ENCODE data around the gene AGMAT. TPM values are rescaled to one million over a fixed set of nuclear protein-coding genes. Genes with fewer than 3 reads are reported as not detected.

The AGMAT gene
- total RNA-seq, 2 donors from 2014 or later: 0.96 to 1.9 TPM

- intact Hi-C loops (cut with DNase I): no loop called here
- Histone ChIP-seq H3K27ac (no peak overlapping the region), H3K4me1 (replicated peaks) (no peaks in the 10 kb centered on the region), H3K4me3 (no peak overlapping the region), H3K36me3 (peaks cover 4 to 7% of the 10 kb centered on the region in 2 donors), H3K27me3 (replicated peaks; ENCODE audit: insufficient read depth) (no peaks in the 10 kb centered on the region), H3K9me3 (no peaks in the 10 kb centered on the region)
- DNase-seq (ENCODE audit: low spot score): no peak
- no peak for TF ChIP-seq POLR2AphosphoS5 (IDR thresholded peaks at IDR 0.05)
- TF ChIP-seq POLR2A (IDR thresholded peaks at IDR 0.05): no peak
- WGBS: 72% methylated on average over 7 of the region's 7 CpGs
Measured at GRCh38 chr1:15542388-15543250, 42.2 kb downstream of the AGMAT start.

DNA sequence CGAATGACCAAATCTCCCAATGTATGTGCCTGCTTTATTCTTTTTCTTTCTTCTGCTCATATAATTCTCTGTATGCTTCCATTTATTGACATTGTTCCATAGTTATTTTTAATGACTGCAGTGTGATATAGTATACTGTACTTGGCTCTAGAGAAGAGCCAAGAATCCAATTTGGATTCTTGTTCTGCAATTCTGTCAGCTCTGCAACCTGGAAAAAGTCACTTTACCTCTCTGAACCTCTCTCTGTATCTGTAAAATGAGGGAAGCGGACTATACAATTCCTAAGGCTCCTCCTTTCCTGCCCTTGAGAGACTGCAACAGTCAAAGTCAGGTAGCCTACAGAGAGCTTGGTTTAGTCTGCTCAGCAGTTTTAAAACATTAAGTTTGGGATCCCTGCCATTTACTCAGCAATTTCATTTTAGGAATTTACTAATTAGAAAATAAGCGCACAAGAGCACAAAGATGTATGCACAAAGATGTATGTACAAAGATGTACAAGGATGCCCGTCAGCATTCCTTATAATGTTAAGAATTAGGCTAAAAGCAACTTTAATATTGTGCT lies 43.5 kb downstream of the AGMAT start:
- H3K9me3 ChIP-seq: no peaks in the 10 kb centered on the region
- H3K27ac ChIP-seq: no peak overlapping the region
- peaks cover 4 to 5% of the 10 kb centered on the region in 2 donors for H3K36me3 ChIP-seq
- intact Hi-C loops (cut with DNase I): no loop called here
- H3K4me3 ChIP-seq: no peak overlapping the region
- no peaks in the 10 kb centered on the region for H3K27me3 ChIP-seq (replicated peaks; ENCODE audit: insufficient read depth)
- WGBS: 94% methylated on average over 4 of the region's 4 CpGs
- TF ChIP-seq CTCF (IDR thresholded peaks at IDR 0.05) (no peak), POLR2AphosphoS5 (IDR thresholded peaks at IDR 0.05) (no peak), POLR2A (IDR thresholded peaks at IDR 0.05) (no peak)
- no peak for DNase-seq (ENCODE audit: low spot score)
- no peaks in the 10 kb centered on the region for H3K4me1 ChIP-seq (replicated peaks)

GRCh38 chr1:15540186-15540585 lies 44.7 kb downstream of the AGMAT start:
- intact Hi-C loops (cut with DNase I): no loop called here
- peaks cover 4 to 5% of the 10 kb centered on the region in 2 donors for H3K36me3 ChIP-seq
- TF ChIP-seq CTCF (IDR thresholded peaks at IDR 0.05) (no peak), POLR2A (IDR thresholded peaks at IDR 0.05) (no peak), POLR2AphosphoS5 (IDR thresholded peaks at IDR 0.05) (no peak)

GRCh38 chr1:15538771-15539170 lies 46.1 kb downstream of the AGMAT start:
- H3K36me3 ChIP-seq: peaks cover 4 to 5% of the 10 kb centered on the region in 2 donors
- peak; percentile 31 for DNase-seq (ENCODE audit: low spot score)
- H3K27ac ChIP-seq: no peak overlapping the region
- intact Hi-C loops (cut with DNase I): no loop called here
- WGBS: 51% methylated on average over 6 of the region's 6 CpGs
- no peaks in the 10 kb centered on the region for H3K4me1 ChIP-seq (replicated peaks)
- no peaks in the 10 kb centered on the region for H3K9me3 ChIP-seq
- TF ChIP-seq POLR2AphosphoS5 (IDR thresholded peaks at IDR 0.05) (no peak), POLR2A (IDR thresholded peaks at IDR 0.05) (no peak), CTCF (IDR thresholded peaks at IDR 0.05) (no peak)
- no peaks in the 10 kb centered on the region for H3K27me3 ChIP-seq (replicated peaks; ENCODE audit: insufficient read depth)
- no peak overlapping the region for H3K4me3 ChIP-seq

More at GRCh38 chr1:15540186-15540585, 44.7 kb downstream of the AGMAT start:
- Histone ChIP-seq H3K27ac (no peak overlapping the region), H3K27me3 (replicated peaks; ENCODE audit: insufficient read depth) (no peaks in the 10 kb centered on the region), H3K9me3 (no peaks in the 10 kb centered on the region), H3K4me3 (no peak overlapping the region), H3K4me1 (replicated peaks) (no peaks in the 10 kb centered on the region)
- no peak for DNase-seq (ENCODE audit: low spot score)
- WGBS: 85% methylated on average over 8 of the region's 8 CpGs

DNA sequence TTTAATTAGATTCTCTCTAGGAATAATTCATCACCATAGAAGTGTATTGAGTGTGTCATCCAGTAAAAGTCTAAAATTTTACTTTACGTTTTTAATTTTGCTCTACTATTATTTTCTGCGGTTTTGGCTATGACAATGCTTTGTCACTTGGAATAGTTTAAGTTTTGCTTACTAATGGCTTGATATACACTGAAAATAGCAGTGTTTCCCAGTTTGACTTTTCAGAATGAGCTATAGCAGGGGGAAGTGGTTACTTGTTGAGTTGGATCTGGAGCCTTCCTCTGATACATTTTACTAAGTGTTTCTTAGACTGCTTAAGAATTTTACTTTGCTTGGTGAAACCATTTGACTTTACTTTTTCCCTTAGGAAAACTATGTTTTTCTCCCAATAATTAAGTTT lies 53.2 kb downstream of the AGMAT start:
- no peak overlapping the region for H3K27ac ChIP-seq
- no peak overlapping the region for H3K4me3 ChIP-seq
- H3K36me3 ChIP-seq: no peaks in the 10 kb centered on the region
- no peak for TF ChIP-seq CTCF (IDR thresholded peaks at IDR 0.05)
- TF ChIP-seq POLR2A (IDR thresholded peaks at IDR 0.05): no peak
- TF ChIP-seq POLR2AphosphoS5 (IDR thresholded peaks at IDR 0.05): no peak
- no peaks in the 10 kb centered on the region for H3K27me3 ChIP-seq (replicated peaks; ENCODE audit: insufficient read depth)
- H3K9me3 ChIP-seq: no peaks in the 10 kb centered on the region
- WGBS: 87% methylated on average over 2 of the region's 2 CpGs
- no peak for DNase-seq (ENCODE audit: low spot score)
- no peaks in the 10 kb centered on the region for H3K4me1 ChIP-seq (replicated peaks)
- intact Hi-C loops (cut with DNase I): no loop called here

Measured in prostate gland (tissue), 2 donors.